ENCODE measurements around the gene RXFP3. TPM values are rescaled to one million over a fixed set of nuclear protein-coding genes. Genes with fewer than 3 reads are reported as not detected.

The RXFP3 gene
- total RNA-seq, 1 experiment from 2014 or later, result not detected

DNA sequence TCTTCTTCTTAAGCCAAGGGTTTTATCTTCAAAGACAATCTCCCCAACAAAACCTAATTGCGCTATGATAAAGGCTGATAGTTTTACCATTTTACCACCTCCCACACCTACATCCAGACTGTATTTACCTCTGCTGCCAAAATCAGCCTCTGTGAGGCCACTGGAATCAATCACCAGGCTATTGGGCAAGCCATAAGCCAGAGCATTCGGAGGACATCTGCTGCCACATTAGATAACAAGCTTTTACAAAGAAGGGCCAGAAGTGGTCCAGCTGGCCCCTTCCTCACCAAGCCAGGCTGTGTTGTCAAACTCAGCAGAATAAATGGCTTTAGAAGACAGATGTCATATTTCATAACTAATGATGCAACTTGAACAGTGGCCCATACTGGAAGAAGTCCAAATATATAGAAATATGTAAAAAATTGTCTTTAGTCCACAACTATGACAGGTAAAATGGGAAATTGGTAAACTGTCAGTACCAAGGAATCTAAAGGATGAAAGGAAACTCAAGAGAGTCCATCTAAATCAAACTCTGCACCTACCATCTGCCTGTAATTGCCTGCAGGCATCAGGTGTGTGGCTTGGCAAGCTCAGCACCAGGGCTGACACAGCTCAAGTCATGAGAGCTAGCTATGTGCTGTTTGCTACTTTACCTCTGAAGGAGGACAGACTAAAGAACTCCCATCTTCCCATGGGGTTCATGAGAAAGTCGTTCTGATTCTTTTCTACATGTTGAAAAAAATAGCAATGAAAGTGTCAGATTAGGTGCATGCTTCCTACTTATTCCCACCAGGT lies 32.2 kb downstream of the RXFP3 start:
- in situ Hi-C loops (cut with HindIII; ENCODE audit: low pct_unique_long_range_greater_than_20kb, low sequenced_read_pairs), result no loop called here
- no peak for DNase-seq (ENCODE audit: low read depth)

DNA sequence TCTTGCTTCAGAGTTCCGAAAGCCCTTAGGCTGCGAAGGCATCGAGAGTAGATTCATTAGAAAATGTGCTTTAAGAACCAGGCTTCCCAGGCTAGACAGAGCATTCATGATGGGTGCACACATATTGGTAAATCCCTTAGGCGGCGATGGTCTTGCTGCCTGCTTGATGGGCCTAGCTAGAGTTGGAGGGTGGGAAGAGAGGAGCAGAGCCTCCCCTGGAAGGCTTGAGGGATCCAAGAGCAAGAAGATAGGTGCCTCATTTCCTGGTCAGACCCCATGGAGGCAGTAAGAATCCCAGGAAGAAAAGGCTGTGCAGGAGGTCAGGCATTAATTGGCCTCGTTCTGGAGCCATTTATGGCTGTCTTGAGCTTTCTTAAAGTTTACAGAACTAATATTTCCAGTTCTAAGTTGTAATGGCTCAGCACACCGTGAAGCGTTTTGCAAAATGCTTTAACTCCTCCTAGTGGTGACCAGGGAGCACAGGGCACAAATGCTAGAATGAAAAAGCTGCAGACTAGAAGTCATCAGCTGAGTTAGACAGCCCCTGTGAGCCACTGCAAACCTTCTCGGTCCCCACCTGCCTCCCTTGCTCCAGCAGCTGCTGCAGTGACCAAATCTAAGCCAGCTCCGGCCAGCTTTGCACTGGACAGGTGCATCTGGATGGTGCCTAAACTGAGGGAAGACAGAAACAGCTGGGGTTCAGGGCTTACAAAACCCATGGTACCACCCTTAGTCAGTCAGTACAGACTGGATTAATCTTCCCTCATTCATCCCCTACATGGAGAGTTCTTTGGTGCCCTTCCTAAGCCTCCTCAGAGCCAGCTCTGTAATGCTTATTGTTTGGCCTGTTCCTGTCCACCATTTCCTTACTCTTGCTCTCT lies 33.6 kb downstream of the RXFP3 start:
- in situ Hi-C loops (cut with HindIII; ENCODE audit: low pct_unique_long_range_greater_than_20kb, low sequenced_read_pairs), result no loop called here
- no peak for DNase-seq (ENCODE audit: low read depth)

DNA sequence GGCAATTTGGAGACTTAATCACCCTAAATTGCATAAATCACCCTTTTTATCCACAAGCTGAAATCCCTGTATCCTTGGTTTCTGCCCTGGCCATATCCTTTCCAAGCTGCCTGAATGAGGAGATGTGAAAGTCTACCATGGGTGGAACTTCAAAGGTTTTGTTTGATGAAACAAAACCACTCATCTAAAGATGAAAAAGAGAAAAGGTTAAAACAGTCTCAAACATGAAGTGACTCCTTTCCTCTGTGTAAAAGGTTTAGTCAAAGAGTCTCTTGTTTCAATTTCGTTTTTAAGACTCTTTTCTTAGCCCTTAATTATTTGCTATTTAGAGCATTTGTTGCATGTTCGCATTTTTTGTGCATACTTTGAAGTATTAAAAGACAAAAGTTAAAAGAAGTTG lies 37.1 kb downstream of the RXFP3 start:
- DNase-seq (ENCODE audit: low read depth), result no peak
- in situ Hi-C loops (cut with HindIII; ENCODE audit: low pct_unique_long_range_greater_than_20kb, low sequenced_read_pairs), result no loop called here

DNA sequence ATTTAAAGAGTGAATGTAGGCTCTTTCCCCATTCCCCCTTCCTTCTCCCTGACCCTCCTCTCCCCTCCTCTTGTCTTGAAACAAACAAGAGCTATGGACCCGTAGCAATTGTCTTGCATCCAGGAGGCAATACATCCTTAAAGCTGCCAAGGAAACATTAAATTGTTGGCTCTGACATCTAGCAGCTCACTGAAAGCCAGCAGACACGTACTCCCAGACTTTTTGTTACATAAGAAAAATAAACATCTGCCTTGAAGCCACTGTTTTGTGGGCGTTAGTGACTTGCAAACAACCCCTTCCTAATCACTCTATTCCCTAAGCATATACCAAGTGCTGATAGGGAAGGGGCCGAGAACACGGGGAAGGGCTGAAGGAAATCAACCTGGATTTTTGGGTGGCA lies 39.7 kb downstream of the RXFP3 start:
- no peak for DNase-seq (ENCODE audit: low read depth)
- in situ Hi-C loops (cut with HindIII; ENCODE audit: low pct_unique_long_range_greater_than_20kb, low sequenced_read_pairs), result no loop called here

DNA sequence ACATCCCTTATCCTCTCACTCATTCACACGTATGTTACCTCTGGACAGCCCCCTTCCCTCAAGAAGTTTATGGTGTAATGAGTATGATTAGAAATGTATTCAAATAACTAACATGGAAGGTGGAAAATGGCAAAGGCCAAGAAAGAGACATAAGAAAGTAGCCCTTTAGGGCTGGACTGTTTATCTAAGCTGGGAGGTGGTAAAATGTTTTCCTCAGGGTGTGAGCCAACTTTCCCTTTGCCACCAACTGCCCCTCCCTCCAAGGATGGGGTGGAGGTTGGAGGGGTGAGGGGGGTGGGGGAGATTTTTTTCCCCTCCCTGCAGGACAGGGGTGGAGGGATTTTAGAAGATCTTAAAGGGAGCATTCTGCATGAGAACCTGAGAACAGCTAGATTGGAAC lies 40.1 kb downstream of the RXFP3 start:
- no peak for DNase-seq (ENCODE audit: low read depth)
- in situ Hi-C loops (cut with HindIII; ENCODE audit: low pct_unique_long_range_greater_than_20kb, low sequenced_read_pairs), result no loop called here

DNA sequence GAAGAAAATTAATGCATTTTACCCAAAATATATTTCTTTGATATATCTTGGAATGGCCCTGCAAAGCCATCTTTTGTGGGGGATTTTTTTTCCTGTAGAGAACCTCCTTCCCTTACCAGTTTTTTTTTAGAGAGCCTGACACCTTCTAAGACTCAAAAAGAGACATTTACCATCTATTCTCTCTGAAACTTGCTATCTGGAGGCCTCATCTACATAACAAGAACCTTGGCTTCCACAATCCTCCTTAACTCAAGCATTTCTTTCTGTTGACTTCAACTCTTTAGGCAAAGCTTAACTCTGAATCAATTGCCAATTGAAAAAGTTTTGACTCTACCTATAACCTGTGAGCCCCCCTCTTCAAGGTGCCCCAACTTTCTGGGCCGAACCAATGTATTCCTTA lies 42.1 kb downstream of the RXFP3 start:
- in situ Hi-C loops (cut with HindIII; ENCODE audit: low pct_unique_long_range_greater_than_20kb, low sequenced_read_pairs), result no loop called here
- DNase-seq (ENCODE audit: low read depth), result no peak

DNA sequence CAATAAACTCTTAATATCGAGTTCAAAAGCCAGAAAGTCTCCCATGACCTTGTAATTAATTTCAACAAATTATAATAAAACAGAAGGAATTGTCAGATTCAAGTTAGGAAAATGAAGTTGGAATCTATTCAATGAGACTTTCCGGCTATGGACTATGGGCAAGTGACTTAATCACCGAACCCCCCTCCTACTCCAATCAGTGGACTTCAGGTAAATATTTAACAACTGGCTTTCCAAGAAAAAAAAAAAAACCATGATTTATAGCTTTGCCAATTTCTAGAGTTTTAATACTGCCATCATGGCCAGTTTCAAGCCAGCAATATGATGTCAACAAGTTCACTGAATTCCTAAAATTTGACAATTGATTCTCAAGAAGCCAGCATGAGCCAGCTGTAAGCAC lies 43.8 kb downstream of the RXFP3 start:
- in situ Hi-C loops (cut with HindIII; ENCODE audit: low pct_unique_long_range_greater_than_20kb, low sequenced_read_pairs), result no loop called here
- no peak for DNase-seq (ENCODE audit: low read depth)

DNA sequence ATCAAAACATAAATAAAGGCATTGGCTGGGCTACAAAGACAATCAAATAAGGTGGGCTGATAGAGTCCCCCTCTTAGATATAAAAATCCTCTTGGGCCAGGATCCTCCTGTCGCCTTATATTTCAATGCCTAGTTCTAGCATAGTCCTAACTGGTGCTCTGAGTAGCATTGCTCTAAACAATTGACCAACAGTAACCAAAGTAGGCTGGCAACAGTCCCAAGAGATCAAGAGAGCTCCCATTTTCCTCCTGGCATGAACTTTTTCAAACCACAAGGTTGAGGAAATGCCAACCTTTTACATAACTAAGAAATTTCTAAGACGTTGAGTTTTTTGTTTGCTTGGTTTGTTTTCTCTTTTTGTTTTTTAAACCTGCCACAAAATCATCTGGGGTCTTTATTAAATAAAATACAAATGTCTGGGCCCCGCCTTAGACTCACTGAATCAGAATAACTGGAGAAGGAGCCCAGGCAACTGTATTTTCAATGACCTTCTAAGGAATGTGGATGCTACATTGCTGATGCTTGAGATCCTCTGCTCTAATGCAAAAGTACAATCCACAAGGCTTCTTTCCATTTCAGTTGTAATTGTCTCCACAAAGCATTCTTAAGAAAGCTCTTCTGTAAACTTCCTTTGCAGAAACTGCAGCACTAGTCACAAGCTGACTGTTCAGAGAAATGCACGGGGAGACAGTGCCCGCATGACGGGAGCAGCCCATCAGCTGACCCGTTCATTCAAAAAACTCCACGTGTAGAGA lies 45.4 kb downstream of the RXFP3 start:
- in situ Hi-C loops (cut with HindIII; ENCODE audit: low pct_unique_long_range_greater_than_20kb, low sequenced_read_pairs), result no loop called here
- no peak for DNase-seq (ENCODE audit: low read depth)

DNA sequence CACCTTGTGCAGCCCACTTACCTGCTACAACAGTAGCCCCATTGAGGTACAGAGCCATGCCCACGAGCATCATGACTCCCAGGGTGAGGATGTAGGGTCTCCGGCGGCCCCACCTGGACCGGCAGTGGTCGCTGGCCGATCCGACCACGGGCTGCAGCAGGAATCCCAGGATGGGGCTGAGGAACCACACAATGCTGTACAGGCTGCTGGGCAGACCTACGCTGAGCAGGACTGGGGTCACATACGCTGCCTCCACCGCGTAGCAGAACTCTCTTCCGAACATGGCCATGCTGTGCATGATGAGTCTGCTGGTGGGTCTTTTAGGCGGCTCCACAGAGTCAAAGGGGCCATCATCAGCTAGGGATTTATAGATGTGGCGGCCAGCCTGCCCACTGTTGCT lies 48.0 kb downstream of the RXFP3 start:
- DNase-seq (ENCODE audit: low read depth), result no peak
- in situ Hi-C loops (cut with HindIII; ENCODE audit: low pct_unique_long_range_greater_than_20kb, low sequenced_read_pairs), result no loop called here

DNA sequence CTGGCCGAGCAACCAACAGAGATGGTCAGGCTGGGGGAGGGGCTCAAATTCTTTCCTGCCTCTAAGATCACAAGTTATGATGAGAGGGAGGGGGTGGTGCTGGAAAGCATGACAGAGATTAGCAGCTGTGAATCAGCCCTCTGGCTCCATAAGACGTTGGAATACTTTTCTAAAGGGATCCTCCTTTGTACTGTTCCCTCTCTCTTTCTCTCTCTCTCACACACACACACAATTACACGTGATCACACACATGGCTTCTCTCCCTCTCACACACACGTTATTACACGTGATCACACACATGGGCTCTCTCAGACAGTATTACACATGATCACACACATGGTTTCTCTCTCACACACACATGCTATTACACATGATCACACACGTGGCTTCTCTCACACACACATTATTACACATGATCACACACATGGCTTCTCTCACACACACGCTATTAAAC lies 48.5 kb downstream of the RXFP3 start, which contains the start of gene SLC45A2:
Gene SLC45A2, minus strand, starts transcription at position 23 of the 454 bp plus-strand sequence. CDS start 110 bp downstream, outside the sequence.
- DNase-seq (ENCODE audit: low read depth), result no peak
- in situ Hi-C loops (cut with HindIII; ENCODE audit: low pct_unique_long_range_greater_than_20kb, low sequenced_read_pairs), result no loop called here

DNA sequence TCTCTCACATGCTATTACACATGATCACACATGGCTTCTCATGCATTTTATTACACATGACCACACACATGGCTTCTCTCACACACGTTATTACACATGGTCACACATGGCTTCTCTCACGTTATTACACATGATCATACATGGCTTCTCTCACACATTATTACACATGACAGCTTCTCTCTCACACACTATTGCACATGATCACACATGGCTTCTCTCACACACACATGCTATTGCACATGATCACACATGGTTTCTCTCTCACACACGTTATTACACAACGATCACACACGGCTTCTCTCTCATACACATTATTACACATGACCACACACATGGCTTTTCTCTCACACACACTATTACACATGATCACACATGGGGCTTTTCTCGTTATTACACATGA lies 49.3 kb downstream of the RXFP3 start:
- in situ Hi-C loops (cut with HindIII; ENCODE audit: low pct_unique_long_range_greater_than_20kb, low sequenced_read_pairs), result no loop called here
- no peak for DNase-seq (ENCODE audit: low read depth)

Other genes with a start within 250 kb of the RXFP3 start
- gene ADAMTS12, start 44.4 kb upstream of the RXFP3 start, total RNA-seq (2014; rRNA removed; shearing (Covaris generic); ENCODE audit: low replicate concordance), result not detected in 2 replicates
- not detected in 2 replicates for gene SLC45A2, start 48.3 kb downstream of the RXFP3 start, total RNA-seq (2014; rRNA removed; shearing (Covaris generic); ENCODE audit: low replicate concordance)
- gene AMACR, start 71.7 kb downstream of the RXFP3 start, total RNA-seq (2014; rRNA removed; shearing (Covaris generic); ENCODE audit: low replicate concordance), result 10.6 and 27.2 TPM in 2 replicates
- 0.74 TPM in 1 of 2 replicates, not detected in the other for gene C1QTNF3, start 106.8 kb downstream of the RXFP3 start, total RNA-seq (2014; rRNA removed; shearing (Covaris generic); ENCODE audit: low replicate concordance)

Measured in Caki2 (cell line).